PFSK-1 (cell line): ENCODE results near the gene RUNX2.

Experiments used
- TAF1 ChIP-seq: IDR thresholded peaks from 2 replicates; pipeline ENCODE4 v1.6.1; 2012; ENCODE audit warnings: low read length, control low read depth, borderline replicate concordance; ENCODE audit not compliant: insufficient read depth
- TF ChIP-seq, protein P1 (sequence below), 2 experiments: IDR thresholded peaks; 2 replicates each; pipeline versions ENCODE4 v1.6.1 to v1.8.0; 2011 to 2012; ENCODE audit warnings: low read depth in 2 of 2, low read length in 2 of 2, control low read depth in 1 of 2, inconsistent platforms in 1 of 2, mild to moderate bottlenecking in 1 of 2, moderate library complexity in 1 of 2; ENCODE audit not compliant: insufficient read depth in 1 of 2

DNA sequence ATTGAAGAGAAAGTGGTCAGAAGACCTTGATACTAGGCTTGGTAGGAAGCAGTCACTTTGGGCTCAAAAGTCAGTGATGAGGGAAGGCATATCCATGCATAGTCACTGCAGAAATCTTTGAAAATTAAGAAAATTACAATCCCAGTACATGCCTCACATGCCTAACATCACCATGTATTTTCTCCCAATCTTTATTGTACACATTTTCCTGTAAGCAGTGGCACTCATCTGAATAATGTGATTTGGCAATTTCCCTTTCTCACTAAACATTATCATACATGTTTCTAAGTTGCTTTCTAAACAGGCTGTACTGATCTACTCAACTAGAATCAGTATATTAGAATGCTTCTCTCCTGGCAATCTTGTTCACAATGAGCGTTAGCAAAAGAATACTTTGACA is 330.3 kb downstream of the RUNX2 start:
- TF ChIP-seq TAF1, result no peak
- TF ChIP-seq, protein P1, sequence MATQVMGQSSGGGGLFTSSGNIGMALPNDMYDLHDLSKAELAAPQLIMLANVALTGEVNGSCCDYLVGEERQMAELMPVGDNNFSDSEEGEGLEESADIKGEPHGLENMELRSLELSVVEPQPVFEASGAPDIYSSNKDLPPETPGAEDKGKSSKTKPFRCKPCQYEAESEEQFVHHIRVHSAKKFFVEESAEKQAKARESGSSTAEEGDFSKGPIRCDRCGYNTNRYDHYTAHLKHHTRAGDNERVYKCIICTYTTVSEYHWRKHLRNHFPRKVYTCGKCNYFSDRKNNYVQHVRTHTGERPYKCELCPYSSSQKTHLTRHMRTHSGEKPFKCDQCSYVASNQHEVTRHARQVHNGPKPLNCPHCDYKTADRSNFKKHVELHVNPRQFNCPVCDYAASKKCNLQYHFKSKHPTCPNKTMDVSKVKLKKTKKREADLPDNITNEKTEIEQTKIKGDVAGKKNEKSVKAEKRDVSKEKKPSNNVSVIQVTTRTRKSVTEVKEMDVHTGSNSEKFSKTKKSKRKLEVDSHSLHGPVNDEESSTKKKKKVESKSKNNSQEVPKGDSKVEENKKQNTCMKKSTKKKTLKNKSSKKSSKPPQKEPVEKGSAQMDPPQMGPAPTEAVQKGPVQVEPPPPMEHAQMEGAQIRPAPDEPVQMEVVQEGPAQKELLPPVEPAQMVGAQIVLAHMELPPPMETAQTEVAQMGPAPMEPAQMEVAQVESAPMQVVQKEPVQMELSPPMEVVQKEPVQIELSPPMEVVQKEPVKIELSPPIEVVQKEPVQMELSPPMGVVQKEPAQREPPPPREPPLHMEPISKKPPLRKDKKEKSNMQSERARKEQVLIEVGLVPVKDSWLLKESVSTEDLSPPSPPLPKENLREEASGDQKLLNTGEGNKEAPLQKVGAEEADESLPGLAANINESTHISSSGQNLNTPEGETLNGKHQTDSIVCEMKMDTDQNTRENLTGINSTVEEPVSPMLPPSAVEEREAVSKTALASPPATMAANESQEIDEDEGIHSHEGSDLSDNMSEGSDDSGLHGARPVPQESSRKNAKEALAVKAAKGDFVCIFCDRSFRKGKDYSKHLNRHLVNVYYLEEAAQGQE (IDR thresholded peaks at IDR 0.05; ENCODE audit: insufficient read depth in 1 of 2, low read depth in 2 of 2, low read length in 2 of 2), result no peak
